ENCODE data around the gene RFX8. TPM values are rescaled to one million over a fixed set of nuclear protein-coding genes. Genes with fewer than 3 reads are reported as not detected.

The RFX8 gene
- total RNA-seq, 4 donors from 2014 or later = 0.52 to 0.84 TPM; not detected in 2

GRCh38 chr2:101500860-101501259 is 25.9 kb upstream of the RFX8 start:
- intact Hi-C loops (cut with DNase I; ENCODE audit: low total_unique reads) = no loop called here
- H3K4me3 ChIP-seq (ENCODE audit: low read depth, poor library complexity, severe bottlenecking) = no peak overlapping the region
- no peak for DNase-seq (ENCODE audit: low spot score in 2 of 2)
- TF ChIP-seq POLR2A (IDR thresholded peaks at IDR 0.05) (no peak), CTCF (IDR thresholded peaks at IDR 0.05) (no peak)
- WGBS, 2 donors = 39 to 43% methylated on average over 5 of the region's 5 CpGs

GRCh38 chr2:101500180-101500579 is 25.3 kb upstream of the RFX8 start:
- 44 to 45% methylated on average over 2 of the region's 2 CpGs for WGBS, 2 donors
- TF ChIP-seq POLR2A (IDR thresholded peaks at IDR 0.05) (no peak), CTCF (IDR thresholded peaks at IDR 0.05) (no peak)
- intact Hi-C loops (cut with DNase I; ENCODE audit: low total_unique reads) = no loop called here
- no peak overlapping the region for H3K4me3 ChIP-seq (ENCODE audit: low read depth, poor library complexity, severe bottlenecking)
- DNase-seq (ENCODE audit: low spot score in 2 of 2) = no peak

- 82 to 86% methylated on average over 4 of the region's 4 CpGs for WGBS, 2 donors
- no peak for DNase-seq (ENCODE audit: low spot score in 2 of 2)
- no peak for TF ChIP-seq POLR2A (IDR thresholded peaks at IDR 0.05)
- no peak for TF ChIP-seq CTCF (IDR thresholded peaks at IDR 0.05)
- intact Hi-C loops (cut with DNase I; ENCODE audit: low total_unique reads) = no loop called here
- H3K4me3 ChIP-seq (ENCODE audit: low read depth, poor library complexity, severe bottlenecking) = no peak overlapping the region
Observed at GRCh38 chr2:101496279-101496678, 21.4 kb upstream of the RFX8 start.

GRCh38 chr2:101492936-101493473 is 18.1 kb upstream of the RFX8 start:
- no peak for TF ChIP-seq CTCF (IDR thresholded peaks at IDR 0.05)
- TF ChIP-seq POLR2A (IDR thresholded peaks at IDR 0.05) = no peak
- 93 to 94% methylated on average over 6 of the region's 6 CpGs for WGBS, 2 donors
- DNase-seq (ENCODE audit: low spot score in 2 of 2) = no peak

GRCh38 chr2:101486994-101487393 is 12.1 kb upstream of the RFX8 start:
- no peak overlapping the region for H3K4me3 ChIP-seq (ENCODE audit: low read depth, poor library complexity, severe bottlenecking)
- DNase-seq (ENCODE audit: low spot score in 2 of 2) = no peak
- intact Hi-C loops (cut with DNase I; ENCODE audit: low total_unique reads) = no loop called here
- TF ChIP-seq CTCF (IDR thresholded peaks at IDR 0.05) (no peak), POLR2A (IDR thresholded peaks at IDR 0.05) (no peak)
- WGBS, 2 donors = 86 to 91% methylated on average over 5 of the region's 5 CpGs

More at GRCh38 chr2:101492936-101493473, 18.1 kb upstream of the RFX8 start:
- intact Hi-C loops (cut with DNase I; ENCODE audit: low total_unique reads) = no loop called here
- no peak overlapping the region for H3K4me3 ChIP-seq (ENCODE audit: low read depth, poor library complexity, severe bottlenecking)

GRCh38 chr2:101486258-101486701 is 11.4 kb upstream of the RFX8 start:
- 70 to 73% methylated on average over 4 of the region's 4 CpGs for WGBS, 2 donors
- intact Hi-C loops (cut with DNase I; ENCODE audit: low total_unique reads) = no loop called here
- no peak for TF ChIP-seq POLR2A (IDR thresholded peaks at IDR 0.05)
- no peak for TF ChIP-seq CTCF (IDR thresholded peaks at IDR 0.05)
- DNase-seq (ENCODE audit: low spot score in 2 of 2) = no peak
- no peak overlapping the region for H3K4me3 ChIP-seq (ENCODE audit: low read depth, poor library complexity, severe bottlenecking)

Measured in lower leg skin (tissue), 4 donors.